Activated T-helper 1 cell treated with anti-CD3 and anti-CD28 coated beads, Interleukin-2, amount 50 U/mL, for 16 hours (primary cell): ENCODE results near the gene MRPL38.

Source experiments
- DNase-seq, 2 donors: peaks; one replicate each; pipeline ENCODE4 v3.0.0-alpha.2; 2020; ENCODE audit warnings: low read depth in 1 of 2, low spot score in 1 of 2

The MRPL38 gene

DNA sequence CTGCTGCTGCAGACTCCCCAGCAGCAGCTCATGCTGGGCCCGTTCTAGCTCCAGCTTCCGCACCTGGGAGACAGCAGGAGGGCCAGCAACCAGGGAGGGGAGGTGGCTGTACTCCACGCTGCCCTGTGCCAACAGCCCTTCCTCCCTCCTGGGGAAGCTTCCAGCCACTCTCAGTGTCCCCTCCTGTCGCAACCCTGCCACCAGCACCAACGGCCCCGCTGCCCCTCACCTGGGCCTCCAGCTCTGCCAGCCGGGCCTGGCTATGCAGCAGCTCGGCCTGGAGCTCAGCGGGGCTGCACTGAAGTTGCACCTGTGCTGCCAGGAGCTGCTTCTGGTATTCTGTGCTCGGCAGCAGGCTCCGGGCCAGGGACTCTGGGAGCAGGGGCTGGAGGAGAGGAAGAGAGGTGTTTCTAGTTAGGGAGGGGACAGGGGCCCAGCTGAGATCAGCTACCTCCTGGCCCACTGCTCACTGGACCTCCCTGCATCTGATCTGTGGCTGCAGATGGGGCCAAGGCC lies 15.4 kb upstream of the MRPL38 start:
- no peak for DNase-seq

DNA sequence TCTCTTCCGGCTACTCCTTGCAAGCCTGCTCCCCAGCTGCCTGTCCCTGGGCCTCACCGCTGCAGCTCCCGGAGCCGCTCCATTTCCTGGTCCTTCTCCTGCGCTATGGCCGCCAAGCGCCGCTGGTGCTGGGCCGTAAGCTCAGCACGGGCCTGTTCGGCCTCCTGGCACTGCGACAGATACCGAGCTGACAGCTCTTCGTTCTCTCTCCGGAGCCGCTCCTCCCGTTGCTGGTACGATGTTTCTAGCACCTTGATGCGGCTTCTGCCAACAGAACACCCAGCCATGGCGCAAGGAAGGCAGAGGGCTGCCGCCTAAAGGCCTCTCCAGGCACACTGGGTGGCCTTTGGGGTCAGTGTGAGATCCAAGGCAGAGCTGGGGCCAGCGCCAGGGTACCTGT lies 14.9 kb upstream of the MRPL38 start:
- DNase-seq, result no peak

DNA sequence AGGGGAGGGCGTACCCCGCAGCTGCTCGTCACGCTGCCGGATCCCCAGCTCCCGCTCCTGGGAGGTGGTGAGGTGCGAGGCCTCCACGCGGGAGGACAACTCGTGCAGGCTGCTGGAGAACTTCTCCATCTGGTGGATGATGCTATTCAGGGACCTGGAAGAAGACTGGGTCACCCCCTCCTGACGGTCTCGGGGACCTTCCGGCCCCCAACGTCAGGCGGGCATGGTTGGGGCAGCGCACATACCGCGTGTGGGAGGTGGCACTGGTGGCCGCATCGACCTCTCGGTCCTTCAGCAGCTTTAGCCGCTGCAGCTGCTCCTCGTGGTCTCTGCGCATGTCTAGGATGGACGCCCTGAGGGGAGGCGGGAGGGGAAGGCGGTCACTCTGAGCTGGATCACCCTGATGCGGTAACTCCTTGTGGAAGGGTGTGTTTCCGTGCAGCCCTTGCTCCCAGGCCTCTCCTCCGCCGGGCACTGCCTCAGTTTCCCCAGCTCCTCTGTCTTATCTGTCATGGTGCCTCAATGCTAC lies 13.3 kb upstream of the MRPL38 start:
- DNase-seq, result no peak

DNA sequence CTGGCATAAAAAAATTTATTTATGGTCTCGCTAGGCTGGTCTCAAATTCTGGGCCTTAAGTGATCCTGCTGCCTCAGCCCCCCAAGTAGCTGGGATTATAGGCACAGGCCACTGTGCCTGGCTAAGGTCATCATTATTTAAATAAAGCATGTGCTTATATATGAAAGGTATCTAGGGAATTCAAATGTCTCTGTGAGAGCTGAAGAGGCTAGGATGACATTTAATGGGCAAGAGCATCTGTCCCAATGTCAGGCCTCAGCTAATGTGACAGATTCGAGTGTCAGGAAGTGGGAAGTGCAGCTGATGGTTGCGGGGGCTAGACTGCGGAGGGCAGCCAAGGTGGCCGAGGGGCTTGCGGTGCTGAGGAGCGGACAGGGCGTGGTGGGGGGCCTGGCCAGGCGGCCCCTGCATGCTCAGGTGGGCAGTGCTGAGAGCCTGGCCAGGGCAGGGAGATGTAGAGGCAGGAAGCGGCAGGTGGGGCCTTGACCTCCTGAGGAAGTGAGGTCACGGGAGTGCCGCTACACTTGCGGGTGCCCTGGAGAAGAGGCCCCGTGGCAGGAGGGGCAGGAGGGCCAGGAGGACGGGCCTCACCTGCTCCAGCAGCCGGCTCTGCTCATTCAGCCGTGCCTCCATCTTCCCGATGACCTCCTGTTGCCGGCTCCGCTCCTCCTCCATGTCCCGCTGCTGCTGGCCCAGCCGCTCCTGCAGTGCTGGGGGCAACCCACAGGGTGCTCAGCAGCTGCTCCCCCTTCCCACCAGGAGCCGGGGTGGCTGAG lies 12.6 kb upstream of the MRPL38 start:
- no peak for DNase-seq

DNA sequence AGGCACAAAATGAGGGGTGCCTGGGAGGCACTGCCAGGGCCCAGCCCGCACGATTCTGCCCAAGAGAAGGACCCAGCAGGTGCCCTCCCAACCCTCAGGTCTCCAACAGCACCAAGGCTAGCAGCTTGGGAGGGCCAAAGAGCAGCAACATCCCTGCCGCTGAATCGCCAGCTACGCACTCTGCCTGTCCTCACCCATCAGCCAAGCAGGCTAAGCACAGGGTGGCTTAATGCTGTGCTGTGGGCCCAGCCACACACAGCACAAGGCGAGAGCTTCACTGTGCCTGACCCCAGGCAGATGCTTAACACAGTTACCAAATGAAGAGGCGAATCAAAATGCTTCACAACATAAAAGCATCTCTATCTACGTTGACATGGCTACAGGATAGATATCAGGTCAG lies 10.6 kb upstream of the MRPL38 start:
- no peak for DNase-seq

DNA sequence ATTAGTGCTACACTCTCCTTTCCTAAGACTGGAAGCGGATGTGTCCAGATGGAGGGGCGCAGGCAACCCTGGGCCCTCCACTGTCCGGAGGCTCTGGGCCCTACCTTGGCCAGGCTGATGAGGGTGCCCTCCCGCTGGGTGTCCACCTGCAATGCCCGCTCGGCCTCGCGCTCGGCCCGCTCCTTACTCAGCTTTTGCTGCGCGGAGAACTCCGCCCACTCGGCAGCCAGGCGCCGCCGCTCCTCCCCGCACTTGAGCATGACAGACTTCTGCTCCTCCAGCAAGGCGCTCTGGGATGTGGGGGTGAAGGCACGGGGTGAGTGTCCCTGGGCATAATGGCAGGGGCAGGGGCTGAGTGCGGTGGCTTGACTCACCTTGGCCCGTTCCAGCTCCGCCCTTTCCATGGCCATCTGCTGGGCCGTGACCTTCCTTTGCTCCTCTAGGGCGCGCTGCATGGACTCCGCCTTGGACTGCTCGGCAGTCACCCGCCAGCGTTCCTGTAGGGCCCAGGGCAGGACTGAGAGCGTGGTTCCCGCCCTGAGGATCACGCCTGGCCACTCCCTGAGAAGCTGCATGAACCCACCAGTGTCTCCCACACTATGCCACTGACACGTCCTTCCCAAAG lies 10.1 kb upstream of the MRPL38 start:
- DNase-seq, result no peak

DNA sequence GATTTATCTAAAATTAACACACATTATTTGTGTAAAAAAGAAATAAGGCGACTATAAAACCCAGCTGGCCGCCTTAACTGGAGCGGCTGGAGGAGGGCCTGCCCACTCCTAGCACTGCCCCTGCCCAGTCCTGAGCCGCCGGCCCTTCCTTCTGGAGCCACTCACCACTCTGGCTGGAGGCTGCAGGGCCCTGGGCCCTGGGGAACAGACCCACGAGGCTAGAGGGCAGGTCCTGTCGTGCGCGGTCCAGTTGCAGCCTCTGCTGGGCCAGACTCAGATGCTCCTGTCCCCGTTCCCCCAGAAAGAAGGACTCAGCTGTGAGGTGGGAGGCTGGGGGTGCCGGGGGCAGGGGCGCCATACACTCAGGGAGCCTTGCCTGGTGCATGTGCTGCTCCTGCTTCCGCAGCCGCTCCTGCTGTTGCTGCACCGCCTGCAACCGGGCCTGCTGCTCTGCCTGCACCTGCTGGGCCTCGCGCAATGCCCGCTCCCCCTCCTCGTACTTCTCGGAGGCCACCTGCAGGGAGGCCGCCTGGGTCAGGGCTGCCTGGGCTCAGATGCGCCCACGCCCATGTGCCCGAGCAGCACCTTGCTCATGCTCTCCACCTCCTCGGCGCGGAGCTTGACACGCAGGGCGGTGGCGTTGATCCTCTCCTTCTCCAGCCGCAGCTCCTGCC lies 9.0 kb upstream of the MRPL38 start:
- no peak for DNase-seq

DNA sequence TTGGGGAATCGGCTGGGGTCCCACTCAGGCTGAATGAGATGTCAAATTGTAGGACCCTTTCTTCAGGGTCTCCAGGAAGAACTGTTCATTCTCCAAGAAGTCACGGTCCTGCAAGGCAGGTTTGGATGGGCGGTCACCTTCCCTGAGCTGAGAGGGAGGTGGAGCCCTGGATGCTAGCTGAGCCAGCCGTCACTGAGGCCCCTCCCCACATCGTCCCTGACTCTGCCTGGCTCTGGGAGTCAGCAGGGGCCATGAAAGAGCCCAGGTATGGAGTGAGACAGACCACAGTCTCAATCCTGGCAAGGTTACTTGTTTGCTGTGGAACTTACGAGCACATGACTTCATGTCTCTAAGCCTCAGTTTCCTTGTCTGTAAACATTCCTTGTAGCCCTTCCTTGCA lies 6.0 kb upstream of the MRPL38 start:
- no peak for DNase-seq

GRCh38 chr17:75909812-75910274 lies 5.2 kb upstream of the MRPL38 start:
- DNase-seq, result no peak

GRCh38 chr17:75909051-75909811 lies 4.5 kb upstream of the MRPL38 start:
- DNase-seq, result no peak

GRCh38 chr17:75908201-75908600 lies 3.5 kb upstream of the MRPL38 start:
- no peak for DNase-seq

DNA sequence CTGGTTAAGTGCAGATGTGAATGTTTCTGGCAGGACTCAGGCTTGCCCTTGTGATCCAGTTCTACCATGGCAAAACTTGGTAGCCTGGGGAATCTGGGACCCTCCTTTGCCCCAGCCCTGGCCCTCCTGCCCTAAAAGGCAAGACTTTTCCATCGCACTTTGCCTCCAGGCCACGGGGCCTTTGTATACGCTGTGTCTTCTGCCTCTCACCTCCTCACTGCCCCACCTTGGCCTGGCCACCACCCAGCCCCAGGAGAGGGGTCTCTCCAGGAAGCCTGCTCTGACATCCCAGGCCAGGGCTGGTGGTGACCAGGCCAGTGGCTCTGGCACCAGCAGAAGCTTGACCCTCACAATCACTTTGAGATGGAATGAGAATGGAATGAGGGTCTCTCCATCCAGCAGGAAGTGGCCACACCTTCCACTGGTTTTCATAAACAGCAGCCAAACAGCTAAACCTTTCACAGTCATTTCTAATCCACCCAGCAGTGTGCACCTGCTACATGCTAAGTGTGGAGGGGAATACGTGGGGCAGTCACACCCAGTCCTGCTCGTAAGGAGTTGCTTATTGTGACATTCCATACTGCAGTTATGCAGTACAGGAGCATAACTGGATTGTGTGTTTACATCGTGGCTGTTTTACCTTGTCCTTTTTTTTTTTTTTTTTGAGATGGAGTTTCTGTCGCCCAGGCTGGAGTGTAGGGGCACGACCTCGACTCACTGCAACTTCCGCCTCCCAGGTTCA lies 1.6 kb upstream of the MRPL38 start:
- DNase-seq, result no peak

DNA sequence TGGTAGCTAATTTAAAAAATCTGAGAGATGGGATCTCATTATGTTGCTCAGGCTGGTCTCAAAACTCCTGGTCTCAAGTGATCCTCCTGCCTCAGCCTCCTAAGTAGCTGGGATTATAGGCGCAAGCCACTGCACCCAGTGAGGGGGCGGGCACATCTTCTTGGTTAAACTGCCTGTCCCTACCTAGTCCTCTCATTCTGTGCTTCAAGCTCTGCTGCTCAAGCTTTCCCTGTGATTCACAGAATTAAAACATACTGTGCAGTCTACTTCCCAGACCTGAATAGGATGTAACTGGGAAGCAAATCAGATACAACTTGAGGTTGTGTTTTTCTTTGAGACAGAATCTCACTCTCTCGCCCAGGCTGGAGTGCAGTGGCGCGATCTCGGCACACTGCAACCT lies 2.3 kb downstream of the MRPL38 start:
- no peak for DNase-seq

DNA sequence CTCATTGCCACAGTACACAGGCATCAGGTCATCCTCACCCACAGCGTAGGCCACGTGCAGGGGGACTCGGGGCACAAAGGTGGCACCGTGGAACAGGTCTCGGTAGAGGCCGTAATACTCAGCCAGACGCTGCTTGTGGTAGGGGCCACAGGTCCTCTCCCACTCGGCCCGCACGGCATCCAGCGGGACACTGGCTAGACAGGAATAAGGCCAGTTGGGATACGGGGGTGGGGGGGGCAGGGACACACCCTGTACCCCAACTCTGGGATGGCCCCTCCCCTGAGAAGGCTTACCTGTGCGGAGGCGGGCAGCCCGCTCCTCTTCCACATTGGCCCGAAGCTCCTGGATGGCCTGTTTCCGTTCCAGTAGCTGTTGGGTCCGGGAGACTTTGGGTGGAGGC lies 3.0 kb downstream of the MRPL38 start:
- no peak for DNase-seq

DNA sequence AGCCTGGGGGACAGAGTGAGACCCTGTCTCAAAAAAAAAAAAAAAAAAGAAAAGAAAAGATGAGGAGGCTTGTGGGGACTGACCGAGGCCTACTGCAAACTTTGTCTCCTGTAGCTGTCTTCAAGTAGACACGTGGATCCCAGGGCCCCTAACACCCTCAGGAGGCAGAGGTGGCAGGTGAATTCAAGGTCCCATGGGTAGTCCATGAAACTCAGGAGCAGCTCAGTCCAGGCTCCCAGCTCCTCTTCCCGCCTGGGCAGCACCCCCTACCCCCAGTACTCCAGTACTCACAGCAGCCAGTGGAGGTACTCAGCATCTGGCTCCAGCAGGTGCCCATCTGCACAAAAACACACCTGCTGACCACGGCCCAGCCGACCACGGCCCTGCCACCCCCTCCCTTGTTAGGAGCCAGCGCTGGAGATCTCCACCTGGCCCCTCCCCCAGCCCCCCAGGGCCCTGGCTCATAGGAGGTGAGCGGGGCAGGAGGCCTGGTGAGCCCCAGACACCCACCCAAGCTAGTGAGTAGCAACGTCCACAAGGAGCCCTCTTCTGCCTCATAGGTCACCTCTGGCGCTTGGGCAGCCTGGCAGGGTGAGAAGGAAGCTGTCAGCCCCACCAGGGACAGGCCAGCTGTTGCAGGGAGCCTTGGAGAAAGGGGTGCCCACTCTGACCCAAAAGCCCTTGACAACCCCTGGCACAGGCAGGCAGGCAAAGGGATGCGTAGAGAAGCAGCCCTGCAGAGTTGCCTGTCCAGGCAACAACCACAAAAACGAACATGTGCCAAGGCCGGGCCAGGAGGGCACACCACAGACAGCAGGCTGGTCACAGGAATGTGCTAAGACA lies 3.8 kb downstream of the MRPL38 start:
- DNase-seq, result no peak

GRCh38 chr17:75899767-75900468 lies 4.8 kb downstream of the MRPL38 start:
- no peak for DNase-seq

DNA sequence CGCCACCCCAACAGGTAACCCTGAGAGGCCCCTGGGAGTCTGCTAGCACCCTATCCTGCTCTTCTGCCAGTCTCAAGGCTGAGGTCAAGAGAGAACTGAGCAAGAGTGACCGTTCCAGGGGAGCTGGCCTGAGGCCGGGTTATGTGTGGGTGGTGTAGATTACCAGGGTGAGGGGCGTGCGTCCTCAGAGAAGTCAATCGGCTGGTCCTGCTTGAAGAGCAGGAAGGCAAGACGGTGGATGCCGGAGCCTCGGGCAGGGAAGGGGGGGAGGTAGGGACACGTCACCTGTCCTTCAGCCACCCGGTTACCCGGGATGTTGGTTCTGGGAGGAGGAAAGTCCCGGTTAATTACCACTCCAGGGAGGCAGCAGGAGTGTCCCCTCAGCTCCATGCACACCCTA lies 5.3 kb downstream of the MRPL38 start:
- DNase-seq, result no peak

DNA sequence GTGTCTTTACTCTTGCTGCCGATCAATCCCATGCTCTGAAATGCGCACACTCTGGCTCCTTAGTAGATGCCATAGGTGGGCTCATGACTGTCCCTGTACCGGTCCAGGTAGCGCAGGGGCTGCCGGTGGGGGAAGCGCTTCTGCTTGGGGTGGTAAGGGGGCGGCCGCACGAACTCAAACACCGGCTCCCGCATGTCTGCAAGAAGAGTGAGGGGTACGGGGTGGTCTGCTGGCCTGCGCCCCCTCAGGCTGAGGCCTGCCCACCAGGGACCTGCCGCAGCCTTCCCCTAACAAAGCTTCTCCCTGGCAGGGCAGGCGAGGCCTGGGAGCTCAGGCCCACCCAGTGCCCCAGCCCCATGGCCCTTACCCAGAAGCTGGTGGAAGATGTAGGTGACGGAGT lies 5.9 kb downstream of the MRPL38 start:
- no peak for DNase-seq

- no peak for DNase-seq
Observed at GRCh38 chr17:75898065-75898464, 6.6 kb downstream of the MRPL38 start.
